ENCODE data around the gene HLA-DOA. TPM values are rescaled to one million over a fixed set of nuclear protein-coding genes. Genes with fewer than 3 reads are reported as not detected.
A peak's percentile ranks its signal among the peaks of the same experiment; 100 is the strongest.

Gene HLA-DOA
- total RNA-seq, 4 donors from 2014 or later, result 3.8 to 11.5 (median 8.3) TPM

- H3K9me3 ChIP-seq, result no peaks in the 10 kb centered on the region
These were observed 8.4 kb upstream of the HLA-DOA start for GRCh38 chr6:33017694-33018353.

GRCh38 chr6:33017018-33017417 lies 7.6 kb upstream of the HLA-DOA start:
- Histone ChIP-seq H3K36me3 (no peaks in the 10 kb centered on the region), H3K27ac (replicated peaks in 1 of 4) (peak overlapping the region in 1 of 4 donors; percentile 83), H3K9me3 (no peaks in the 10 kb centered on the region), H3K27me3 (peaks cover 0 to 45% (median 2%) of the 10 kb centered on the region in 4 donors), H3K4me1 (peaks cover 26 to 35% (median 33%) of the 10 kb centered on the region in 4 donors), H3K4me3 (no peak overlapping the region)
- DNase-seq (ENCODE audit: extremely low spot score), result no peak
- intact Hi-C loops (cut with DNase I), result loop anchor here (5.0 kb wide), 1 partner anchor 230 kb away; no protein-coding TSS in a partner anchor
- TF ChIP-seq POLR2AphosphoS5 (IDR thresholded peaks at IDR 0.05), result no peak
- no peak for TF ChIP-seq POLR2A (IDR thresholded peaks at IDR 0.05; ENCODE audit: low read depth)
- TF ChIP-seq EP300 (IDR thresholded peaks at IDR 0.05), result no peak
- no peak for TF ChIP-seq CTCF (IDR thresholded peaks at IDR 0.05)
- 67% methylated on average over 4 of the region's 4 CpGs for WGBS

More at GRCh38 chr6:33017694-33018353, 8.4 kb upstream of the HLA-DOA start:
- intact Hi-C loops (cut with DNase I), result loop anchor here (5.0 kb wide), 1 partner anchor 229 kb away; no protein-coding TSS in a partner anchor
- peaks cover 0 to 39% (median 2%) of the 10 kb centered on the region in 4 donors for H3K27me3 ChIP-seq
- H3K36me3 ChIP-seq, result no peaks in the 10 kb centered on the region
- H3K27ac ChIP-seq (replicated peaks in 1 of 4), result peak overlapping the region; percentile 67 to 83 (median 73)
- peaks cover 26 to 35% (median 33%) of the 10 kb centered on the region in 4 donors for H3K4me1 ChIP-seq
- TF ChIP-seq POLR2A (IDR thresholded peaks at IDR 0.05; ENCODE audit: low read depth) (no peak), EP300 (IDR thresholded peaks at IDR 0.05) (no peak), CTCF (IDR thresholded peaks at IDR 0.05) (no peak), POLR2AphosphoS5 (IDR thresholded peaks at IDR 0.05) (no peak)
- 84% methylated on average over 3 of the region's 3 CpGs for WGBS
- H3K4me3 ChIP-seq, result no peak overlapping the region
- DNase-seq (ENCODE audit: extremely low spot score), result no peak

- intact Hi-C loops (cut with DNase I), result loop anchor here (5.0 kb wide), 1 partner anchor 232 kb away; no protein-coding TSS in a partner anchor
- no peaks in the 10 kb centered on the region for H3K9me3 ChIP-seq
- WGBS, result 76% methylated on average over 11 of the region's 11 CpGs
- peak overlapping the region in 3 of 4 donors; percentile 1 to 22 (median 3) for H3K27ac ChIP-seq (replicated peaks in 1 of 4)
- DNase-seq (ENCODE audit: extremely low spot score), result no peak
- H3K4me1 ChIP-seq, result peaks cover 26 to 35% (median 33%) of the 10 kb centered on the region in 4 donors
- no peak overlapping the region for H3K4me3 ChIP-seq
- peaks cover 0 to 56% (median 2%) of the 10 kb centered on the region in 4 donors for H3K27me3 ChIP-seq
- no peaks in the 10 kb centered on the region for H3K36me3 ChIP-seq
- TF ChIP-seq POLR2AphosphoS5 (IDR thresholded peaks at IDR 0.05), result no peak
- TF ChIP-seq CTCF (IDR thresholded peaks at IDR 0.05), result no peak
- no peak for TF ChIP-seq EP300 (IDR thresholded peaks at IDR 0.05)
- no peak for TF ChIP-seq POLR2A (IDR thresholded peaks at IDR 0.05; ENCODE audit: low read depth)
These were observed 6.4 kb upstream of the HLA-DOA start for GRCh38 chr6:33015798-33016197.

GRCh38 chr6:33014841-33015634 lies 5.6 kb upstream of the HLA-DOA start:
- 14% methylated on average over 6 of the region's 6 CpGs for WGBS
- TF ChIP-seq POLR2AphosphoS5 (IDR thresholded peaks at IDR 0.05) (no peak), CTCF (IDR thresholded peaks at IDR 0.05) (peak; percentile 85 to 88 (median 87)), EP300 (IDR thresholded peaks at IDR 0.05) (no peak)
- H3K4me1 ChIP-seq, result peaks cover 26 to 31% (median 28%) of the 10 kb centered on the region in 4 donors
- no peaks in the 10 kb centered on the region for H3K36me3 ChIP-seq
- intact Hi-C loops (cut with DNase I), result loop anchor here (5.0 kb wide), 3 partner anchors 67 to 232 kb away; no protein-coding TSS in a partner anchor
- DNase-seq (ENCODE audit: extremely low spot score), result no peak
- H3K27me3 ChIP-seq, result peaks cover 0 to 64% (median 4%) of the 10 kb centered on the region in 4 donors
- H3K4me3 ChIP-seq, result no peak overlapping the region
- no peaks in the 10 kb centered on the region for H3K9me3 ChIP-seq
- peak overlapping the region in 2 of 4 donors; percentile 3 to 22 for H3K27ac ChIP-seq (replicated peaks in 1 of 4)
